HAP-1 (cell line): ENCODE results near the gene SLC13A3.
"Not testable (repeated sequence)": the region's sequence is repeated elsewhere in the genome, so short reads cannot be mapped to it uniquely, and the experiment has no call there.

Experiments
- DNase-seq, 2 experiments: peaks; one replicate each; pipeline ENCODE4 v3.0.0-alpha.2; 2016 to 2020; ENCODE audit warnings: low spot score in 2 of 2
- H3K27me3 ChIP-seq: fragments of 250-450 bp; sonication (Bioruptor Pico); 2 replicates; pipeline ENCODE4 v1.5.1; 2020; ENCODE audit warnings: low read depth, mild to moderate bottlenecking, moderate library complexity
- H3K36me3 ChIP-seq: fragments of 250-450 bp; sonication (Bioruptor Pico); replicated peaks from 2 replicates; pipeline ENCODE4 v1.5.1; 2020; ENCODE audit warnings: mild to moderate bottlenecking
- H3K4me1 ChIP-seq: fragments of 250-450 bp; sonication (Bioruptor Pico); 2 replicates; pipeline ENCODE4 v1.5.1; 2020; ENCODE audit warnings: mild to moderate bottlenecking
- H3K4me3 ChIP-seq: fragments of 250-450 bp; sonication (Bioruptor Pico); 2 replicates; pipeline ENCODE4 v1.5.1; 2020; ENCODE audit warnings: mild to moderate bottlenecking, moderate library complexity
- H3K9me3 ChIP-seq: fragments of 250-450 bp; sonication (Bioruptor Pico); 2 replicates; pipeline ENCODE4 v1.5.1; 2020; ENCODE audit warnings: mild to moderate bottlenecking, moderate library complexity
- in situ Hi-C: fragments of 300-500 bp; cut with MboI; formaldehyde crosslinking; loops from 3 replicates; pipeline ENCODE4 v1.14.3; 2020; ENCODE audit warnings: low sequenced_read_pairs, inconsistent platforms, mixed read lengths

The SLC13A3 gene

GRCh38 chr20:46688151-46689081 lies 37.2 kb upstream of the SLC13A3 start:
- H3K4me3 ChIP-seq: peak overlapping the region; percentile 83
- H3K27me3 ChIP-seq: no peaks in the 10 kb centered on the region
- peaks cover 19% of the 10 kb centered on the region for H3K36me3 ChIP-seq
- peaks cover 13% of the 10 kb centered on the region; the same call in 1 of the 2 replicates for H3K4me1 ChIP-seq
- H3K9me3 ChIP-seq: no peaks in the 10 kb centered on the region
- peak in 1 of 2 experiments; percentile 48 for DNase-seq
- in situ Hi-C loops: no loop called here

DNA sequence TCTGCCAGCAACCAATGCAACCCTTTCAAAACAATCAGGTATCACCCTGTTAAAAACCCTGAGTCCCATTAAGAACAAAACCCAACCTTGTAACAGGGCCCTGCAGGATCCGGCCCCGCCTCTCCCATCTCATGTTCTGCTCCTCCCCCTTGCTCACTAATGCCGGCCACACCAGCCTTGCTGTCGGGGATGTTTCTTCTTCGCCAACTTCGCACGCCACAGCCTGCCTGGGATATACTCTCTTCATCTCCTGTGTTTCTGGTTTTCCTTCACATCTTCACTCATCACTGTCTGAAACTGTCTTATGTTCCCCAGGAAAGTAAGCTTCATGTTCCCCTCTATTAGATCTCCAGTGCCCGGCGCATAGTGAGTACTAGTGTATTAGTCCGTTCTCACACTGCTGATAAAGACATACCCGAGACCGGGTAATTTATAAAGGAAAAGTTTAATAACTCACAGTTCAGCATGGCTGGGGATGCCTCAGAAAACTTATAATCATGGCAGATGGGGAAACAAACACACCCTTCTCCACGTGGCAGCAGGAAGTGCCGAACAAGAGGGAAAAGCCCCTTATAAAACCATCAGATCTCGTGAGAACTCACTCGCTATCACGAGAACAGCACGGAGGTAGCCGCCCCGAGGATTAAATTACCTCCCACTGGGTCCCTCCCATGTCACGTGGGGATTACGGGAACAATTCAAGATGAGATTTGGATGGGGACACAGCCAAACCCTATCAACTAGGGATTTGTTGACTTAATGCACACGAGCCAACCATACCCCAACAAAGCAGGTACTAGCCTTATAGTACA lies 32.9 kb upstream of the SLC13A3 start:
- peaks cover 19% of the 10 kb centered on the region for H3K36me3 ChIP-seq
- no peaks in the 10 kb centered on the region for H3K9me3 ChIP-seq
- peak; percentile 4 to 39 for DNase-seq
- no peak overlapping the region for H3K4me3 ChIP-seq
- in situ Hi-C loops: no loop called here
- no peaks in the 10 kb centered on the region for H3K27me3 ChIP-seq
- peaks cover 10% of the 10 kb centered on the region; the same call in 1 of the 2 replicates for H3K4me1 ChIP-seq

- Histone ChIP-seq H3K36me3 (peaks cover 19% of the 10 kb centered on the region), H3K9me3 (no peaks in the 10 kb centered on the region), H3K4me1 (peaks cover 10% of the 10 kb centered on the region; the same call in 1 of the 2 replicates), H3K27me3 (no peaks in the 10 kb centered on the region), H3K4me3 (no peak overlapping the region)
- no peak for DNase-seq
- in situ Hi-C loops: no loop called here
These were observed 32.3 kb upstream of the SLC13A3 start for GRCh38 chr20:46683668-46683938.

- Histone ChIP-seq H3K4me1 (peaks cover 10% of the 10 kb centered on the region; the same call in 1 of the 2 replicates), H3K9me3 (no peaks in the 10 kb centered on the region), H3K27me3 (no peaks in the 10 kb centered on the region), H3K4me3 (no peak overlapping the region), H3K36me3 (peaks cover 19% of the 10 kb centered on the region)
- DNase-seq: no peak
- in situ Hi-C loops: no loop called here
These were observed 31.9 kb upstream of the SLC13A3 start for GRCh38 chr20:46683011-46683667.

- H3K9me3 ChIP-seq: no peaks in the 10 kb centered on the region
- H3K4me3 ChIP-seq: no peak overlapping the region
- H3K4me1 ChIP-seq: peaks cover 4% of the 10 kb centered on the region; the same call in 1 of the 2 replicates
- peak in 1 of 2 experiments; percentile 31 for DNase-seq
- in situ Hi-C loops: no loop called here
- no peaks in the 10 kb centered on the region for H3K27me3 ChIP-seq
- peaks cover 19% of the 10 kb centered on the region for H3K36me3 ChIP-seq
These were observed 31.0 kb upstream of the SLC13A3 start for GRCh38 chr20:46682063-46682821.

GRCh38 chr20:46681032-46681854 lies 30.0 kb upstream of the SLC13A3 start:
- in situ Hi-C loops: no loop called here
- peaks cover 11% of the 10 kb centered on the region for H3K36me3 ChIP-seq
- H3K4me3 ChIP-seq: no peak overlapping the region
- DNase-seq: peak; percentile 49 to 78
- H3K27me3 ChIP-seq: no peaks in the 10 kb centered on the region
- peaks cover 2% of the 10 kb centered on the region; the same call in 1 of the 2 replicates for H3K4me1 ChIP-seq
- H3K9me3 ChIP-seq: no peaks in the 10 kb centered on the region

DNA sequence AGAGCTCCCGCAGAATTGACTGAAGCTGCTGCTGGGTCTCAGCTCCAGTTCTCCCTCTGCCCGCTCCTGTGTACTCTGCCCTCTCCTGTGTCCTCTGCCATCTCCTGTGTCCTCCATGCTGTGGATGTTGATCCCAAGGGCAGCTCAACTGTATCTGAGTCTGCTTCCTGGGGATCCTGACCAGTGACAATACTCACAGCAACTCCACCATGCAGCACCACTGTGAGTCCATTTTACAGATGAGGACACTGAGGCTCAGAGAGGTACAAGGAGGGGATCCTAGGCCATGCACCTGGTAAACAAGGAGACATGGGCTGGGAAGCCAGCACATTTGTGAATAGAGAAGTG lies 29.4 kb upstream of the SLC13A3 start:
- in situ Hi-C loops: no loop called here
- Histone ChIP-seq H3K36me3 (peaks cover 6% of the 10 kb centered on the region), H3K27me3 (no peaks in the 10 kb centered on the region), H3K9me3 (no peaks in the 10 kb centered on the region), H3K4me3 (no peak overlapping the region), H3K4me1 (peaks cover 2% of the 10 kb centered on the region; the same call in 1 of the 2 replicates)
- DNase-seq: no peak

DNA sequence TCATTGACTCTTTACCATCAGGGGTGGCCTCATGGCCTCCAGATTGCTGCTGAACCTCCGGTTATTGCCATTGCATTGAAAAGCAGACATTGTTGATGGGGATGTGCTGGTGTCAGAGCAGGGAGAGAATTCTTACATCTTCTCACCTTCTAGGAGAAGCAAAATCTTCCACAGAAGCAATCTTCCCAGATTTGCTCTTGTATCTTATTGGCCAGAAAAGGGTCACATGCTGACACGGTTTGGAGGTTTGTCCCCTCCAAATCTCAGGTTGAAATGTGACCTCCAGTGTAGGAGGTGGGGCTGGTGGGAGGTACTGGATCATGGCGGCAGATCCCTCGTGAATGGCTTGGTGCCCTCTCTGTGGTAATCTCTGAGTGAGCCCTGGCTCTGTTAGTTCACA lies 27.3 kb upstream of the SLC13A3 start:
- Histone ChIP-seq H3K9me3 (no peaks in the 10 kb centered on the region), H3K4me1 (no peaks in the 10 kb centered on the region), H3K4me3 (no peak overlapping the region), H3K36me3 (no peaks in the 10 kb centered on the region), H3K27me3 (no peaks in the 10 kb centered on the region)
- no peak for DNase-seq
- in situ Hi-C loops: no loop called here

GRCh38 chr20:46677608-46678007 lies 26.3 kb upstream of the SLC13A3 start:
- Histone ChIP-seq H3K4me3 (no peak overlapping the region), H3K36me3 (no peaks in the 10 kb centered on the region), H3K4me1 (no peaks in the 10 kb centered on the region), H3K27me3 (no peaks in the 10 kb centered on the region), H3K9me3 (no peaks in the 10 kb centered on the region)
- DNase-seq: no peak
- in situ Hi-C loops: no loop called here

GRCh38 chr20:46676649-46677316 lies 25.5 kb upstream of the SLC13A3 start:
- H3K36me3 ChIP-seq, H3K4me1 ChIP-seq, H3K4me3 ChIP-seq, in situ Hi-C loops, H3K27me3 ChIP-seq, DNase-seq, H3K9me3 ChIP-seq: not testable (repeated sequence)

- in situ Hi-C loops: no loop called here
- H3K27me3 ChIP-seq: no peaks in the 10 kb centered on the region
These were observed 23.2 kb upstream of the SLC13A3 start for GRCh38 chr20:46674253-46675083.

More at GRCh38 chr20:46674253-46675083, 23.2 kb upstream of the SLC13A3 start:
- Histone ChIP-seq H3K4me3 (no peak overlapping the region), H3K4me1 (no peaks in the 10 kb centered on the region), H3K36me3 (no peaks in the 10 kb centered on the region), H3K9me3 (no peaks in the 10 kb centered on the region)
- DNase-seq: no peak
